Neuronal stem cell (in vitro differentiated cells): ENCODE measurements around the gene INSYN1.

Experiments
- DNase-seq: peaks from one replicate; pipeline ENCODE4 v3.0.0-alpha.2; 2013; ENCODE audit warnings: low spot score
- H2AFZ ChIP-seq: one replicate; pipeline ENCODE4 v1.6.1; 2013; ENCODE audit warnings: mild to moderate bottlenecking, low read length, inconsistent platforms
- H2AK5ac ChIP-seq: 2 replicates; pipeline ENCODE4 v1.6.1; 2013; ENCODE audit warnings: low read depth, mild to moderate bottlenecking, inconsistent platforms, low read length, moderate library complexity, mixed read lengths
- H2BK120ac ChIP-seq: 2 replicates; pipeline ENCODE4 v1.6.1; 2013; ENCODE audit warnings: low read depth, mild to moderate bottlenecking, inconsistent platforms, low read length, moderate library complexity, mixed read lengths
- H2BK12ac ChIP-seq: one replicate; pipeline ENCODE4 v1.6.1; 2013; ENCODE audit warnings: low read length, inconsistent platforms
- H2BK15ac ChIP-seq: 2 replicates; pipeline ENCODE4 v1.6.1; 2013; ENCODE audit warnings: mild to moderate bottlenecking, low read length, inconsistent platforms, mixed read lengths
- H2BK5ac ChIP-seq: one replicate; pipeline ENCODE4 v1.6.1; 2013; ENCODE audit warnings: inconsistent platforms, mild to moderate bottlenecking, low read length, moderate library complexity
- H3K14ac ChIP-seq: one replicate; pipeline ENCODE4 v1.6.1; 2013; ENCODE audit warnings: low read length, inconsistent platforms
- H3K18ac ChIP-seq: 2 replicates; pipeline ENCODE4 v1.6.1; 2013; ENCODE audit warnings: low read length, inconsistent platforms
- H3K23ac ChIP-seq: 2 replicates; pipeline ENCODE4 v1.6.1; 2013; ENCODE audit warnings: low read depth, mild to moderate bottlenecking, mixed read lengths, low read length, inconsistent platforms; ENCODE audit not compliant: poor library complexity
- H3K27ac ChIP-seq: replicated peaks from 3 replicates; pipeline ENCODE4 v1.5.1; 2013; ENCODE audit warnings: low read length, inconsistent platforms
- H3K27me3 ChIP-seq, 3 experiments: 2 replicates each; pipeline ENCODE4 v1.6.1; 2013; ENCODE audit warnings: low read length in 3 of 3, mild to moderate bottlenecking in 2 of 3, inconsistent platforms in 1 of 3, low read depth in 1 of 3, mixed read lengths in 1 of 3, moderate library complexity in 1 of 3; ENCODE audit not compliant: control insufficient read depth in 3 of 3, insufficient read depth in 3 of 3
- H3K36me3 ChIP-seq, 2 donors: replicated peaks in 1 of 2; 2 replicates each; pipeline ENCODE4 v1.6.1; 2013; ENCODE audit warnings: low read length in 2 of 2; ENCODE audit not compliant: control insufficient read depth in 2 of 2, insufficient read depth in 2 of 2
- H3K4ac ChIP-seq: 2 replicates; pipeline ENCODE4 v1.6.1; 2013; ENCODE audit warnings: inconsistent platforms, mild to moderate bottlenecking, low read length, moderate library complexity
- H3K4me1 ChIP-seq, 2 donors: 1 replicate in 1 of 2; 2 replicates in 1 of 2; pipeline ENCODE4 v1.6.1; 2013; ENCODE audit warnings: low read length in 2 of 2, low read depth in 1 of 2; ENCODE audit not compliant: control insufficient read depth in 2 of 2, insufficient read depth in 1 of 2
- H3K4me2 ChIP-seq: one replicate; pipeline ENCODE4 v1.6.1; 2013; ENCODE audit warnings: mild to moderate bottlenecking, low read length, inconsistent platforms; ENCODE audit not compliant: insufficient read depth, poor library complexity, severe bottlenecking
- H3K4me3 ChIP-seq, 2 donors: 2 replicates each; pipeline ENCODE4 v1.5.1; 2013; ENCODE audit warnings: low read length in 2 of 2, mild to moderate bottlenecking in 2 of 2, inconsistent platforms in 1 of 2, moderate library complexity in 1 of 2
- H3K79me1 ChIP-seq: one replicate; pipeline ENCODE4 v1.6.1; 2013; ENCODE audit warnings: low read depth, mild to moderate bottlenecking, inconsistent platforms, low read length, moderate library complexity
- H3K9ac ChIP-seq: one replicate; pipeline ENCODE4 v1.6.1; 2013; ENCODE audit warnings: mild to moderate bottlenecking, low read depth, low read length, inconsistent platforms; ENCODE audit not compliant: poor library complexity
- H3K9me3 ChIP-seq, 2 donors: replicated peaks in 1 of 2; 2 replicates each; pipeline versions ENCODE3 to v1.6.1; 2013; ENCODE audit warnings: low read length in 2 of 2, mild to moderate bottlenecking in 2 of 2, inconsistent platforms in 1 of 2, low read depth in 1 of 2, mixed read lengths in 1 of 2, moderate library complexity in 1 of 2; ENCODE audit not compliant: control insufficient read depth in 2 of 2, insufficient read depth in 1 of 2
- H4K8ac ChIP-seq: one replicate; pipeline ENCODE4 v1.6.1; 2013; ENCODE audit warnings: low read depth, mild to moderate bottlenecking, inconsistent platforms, low read length, moderate library complexity
- H4K91ac ChIP-seq: one replicate; pipeline ENCODE4 v1.6.1; 2013; ENCODE audit warnings: low read length, low read depth, mild to moderate bottlenecking, inconsistent platforms; ENCODE audit not compliant: poor library complexity
- WGBS, 2 donors: extraction: QIAGEN DNeasy Blood & Tissue Kit; methylation state at CpG; one replicate each; pipeline ENCODE4 v1.1.7; 2013; ENCODE audit warnings: missing lambda C conversion rate in 2 of 2, mixed read lengths in 1 of 2; ENCODE audit not compliant: insufficient read length in 2 of 2, insufficient replicate concordance in 1 of 2; ENCODE audit errors: extremely low coverage in 2 of 2; 5-methylcytosine and 5-hydroxymethylcytosine counted together

The INSYN1 gene

DNA sequence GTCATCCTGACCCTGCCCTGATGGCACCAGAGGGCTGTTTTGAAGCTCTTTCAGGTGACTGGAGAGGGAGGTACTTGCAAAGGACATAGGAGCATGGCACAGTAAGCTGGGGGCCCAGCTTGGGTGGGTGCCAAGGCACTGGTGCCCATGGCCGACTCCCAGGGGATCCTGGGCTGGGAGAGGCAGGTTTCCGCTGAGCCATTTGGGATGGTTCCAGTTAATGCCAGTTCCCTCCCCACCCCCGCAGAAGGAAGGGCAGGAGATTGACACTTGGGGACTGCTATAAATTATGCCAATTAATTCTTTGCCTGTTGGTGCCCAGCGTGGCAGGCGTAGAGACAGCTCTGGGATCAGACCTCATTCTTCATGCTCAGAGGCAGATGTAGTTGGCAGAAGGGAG lies 42.8 kb downstream of the INSYN1 start:
- WGBS, 2 donors = no CpG with 5 or more reads among the region's 5 CpGs
- Histone ChIP-seq H2BK5ac (no peak overlapping the region), H3K4me1 (no peaks in the 10 kb centered on the region), H2AK5ac (no peak overlapping the region), H3K4me3 (no peak overlapping the region), H3K14ac (no peak overlapping the region), H3K79me1 (peaks cover 4% of the 10 kb centered on the region), H3K27ac (no peak overlapping the region), H2BK15ac (no peak overlapping the region), H3K9ac (no peak overlapping the region), H3K27me3 (peaks cover 0 to 2% (median 0%) of the 10 kb centered on the region in 3 experiments), H3K23ac (no peak overlapping the region), H3K4me2 (no peak overlapping the region), H2BK12ac (no peak overlapping the region), H3K18ac (no peak overlapping the region), H3K36me3 (peaks cover 68 to 93% of the 10 kb centered on the region in 2 donors), H3K4ac (no peak overlapping the region), H2AFZ (no peak overlapping the region), H3K9me3 (no peaks in the 10 kb centered on the region), H4K91ac (no peak overlapping the region), H2BK120ac (no peak overlapping the region), H4K8ac (no peak overlapping the region)
- no peak for DNase-seq

DNA sequence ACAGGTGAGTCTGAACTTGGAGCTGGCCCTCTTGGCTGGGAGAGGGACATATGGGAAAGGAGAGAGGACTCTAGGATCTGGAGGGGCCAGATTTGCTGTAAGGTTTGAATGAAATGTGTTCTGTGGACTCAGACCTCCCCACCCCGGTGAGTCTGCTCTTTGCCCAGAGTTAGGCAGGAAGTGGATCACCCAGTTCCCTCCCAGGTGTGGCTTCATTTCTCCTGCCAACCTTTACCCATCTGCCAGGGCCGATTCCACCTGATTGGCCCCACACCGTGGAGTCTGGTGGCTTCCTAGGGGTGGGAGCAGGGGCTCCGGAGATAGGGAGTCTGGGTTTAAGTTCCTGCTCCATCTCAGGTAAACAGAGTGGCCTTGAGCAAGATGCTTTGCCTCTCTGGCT lies 43.5 kb downstream of the INSYN1 start:
- no CpG with 5 or more reads among the region's 4 CpGs for WGBS, 2 donors
- peaks cover 0 to 2% (median 0%) of the 10 kb centered on the region in 3 experiments for H3K27me3 ChIP-seq

GRCh38 chr15:73709241-73709640 lies 43.9 kb downstream of the INSYN1 start:
- H2BK12ac ChIP-seq = no peak overlapping the region
- no peak overlapping the region for H3K9ac ChIP-seq
- H3K4me1 ChIP-seq = no peaks in the 10 kb centered on the region
- no peak overlapping the region for H4K8ac ChIP-seq
- H3K4ac ChIP-seq = no peak overlapping the region
- H3K4me2 ChIP-seq = no peak overlapping the region
- H3K27me3 ChIP-seq = peaks cover 0 to 2% (median 0%) of the 10 kb centered on the region in 3 experiments
- H3K18ac ChIP-seq = no peak overlapping the region
- WGBS, 2 donors = no CpG with 5 or more reads among the region's 6 CpGs
- H3K27ac ChIP-seq = no peak overlapping the region
- no peak overlapping the region for H2AFZ ChIP-seq
- H2BK15ac ChIP-seq = no peak overlapping the region
- H3K36me3 ChIP-seq = peaks cover 75 to 97% of the 10 kb centered on the region in 2 donors
- H2BK5ac ChIP-seq = no peak overlapping the region
- no peak overlapping the region for H3K4me3 ChIP-seq
- DNase-seq = no peak
- H3K23ac ChIP-seq = no peak overlapping the region
- no peak overlapping the region for H2AK5ac ChIP-seq
- H3K9me3 ChIP-seq = no peaks in the 10 kb centered on the region
- H2BK120ac ChIP-seq = no peak overlapping the region
- peaks cover 4% of the 10 kb centered on the region for H3K79me1 ChIP-seq
- no peak overlapping the region for H4K91ac ChIP-seq
- no peak overlapping the region for H3K14ac ChIP-seq

More for the DNA sequence above, 43.5 kb downstream of the INSYN1 start:
- Histone ChIP-seq H2BK12ac (no peak overlapping the region), H2AK5ac (no peak overlapping the region), H3K9me3 (no peaks in the 10 kb centered on the region), H3K79me1 (peaks cover 4% of the 10 kb centered on the region), H3K23ac (no peak overlapping the region), H3K36me3 (peaks cover 72 to 97% of the 10 kb centered on the region in 2 donors), H2BK5ac (no peak overlapping the region), H3K9ac (no peak overlapping the region), H2BK15ac (no peak overlapping the region), H2BK120ac (no peak overlapping the region), H4K8ac (no peak overlapping the region), H3K27ac (no peak overlapping the region), H3K14ac (no peak overlapping the region), H3K4me3 (no peak overlapping the region), H3K18ac (no peak overlapping the region), H3K4ac (no peak overlapping the region), H3K4me1 (no peaks in the 10 kb centered on the region), H3K4me2 (no peak overlapping the region), H4K91ac (no peak overlapping the region), H2AFZ (no peak overlapping the region)
- DNase-seq = no peak

GRCh38 chr15:73708691-73709090 lies 44.5 kb downstream of the INSYN1 start:
- H3K36me3 ChIP-seq = peaks cover 74 to 97% of the 10 kb centered on the region in 2 donors
- no peak overlapping the region for H4K8ac ChIP-seq
- peaks cover 4% of the 10 kb centered on the region for H3K79me1 ChIP-seq
- H2AK5ac ChIP-seq = no peak overlapping the region
- no peaks in the 10 kb centered on the region for H3K4me1 ChIP-seq
- H3K4ac ChIP-seq = no peak overlapping the region
- H3K9me3 ChIP-seq = no peaks in the 10 kb centered on the region
- WGBS, 2 donors = no CpG with 5 or more reads among the region's 6 CpGs
- H3K14ac ChIP-seq = peak overlapping the region; percentile 10
- H3K27ac ChIP-seq = no peak overlapping the region
- H3K23ac ChIP-seq = peak overlapping the region; percentile 12
- H3K27me3 ChIP-seq = peaks cover 0 to 2% (median 0%) of the 10 kb centered on the region in 3 experiments
- no peak overlapping the region for H2BK12ac ChIP-seq
- peak overlapping the region; percentile 32 for H3K9ac ChIP-seq
- peak overlapping the region in 1 of 2 donors; percentile 0 for H3K4me3 ChIP-seq
- no peak overlapping the region for H4K91ac ChIP-seq
- H2BK120ac ChIP-seq = no peak overlapping the region
- no peak for DNase-seq
- H2BK15ac ChIP-seq = no peak overlapping the region
- no peak overlapping the region for H2BK5ac ChIP-seq
- H2AFZ ChIP-seq = no peak overlapping the region
- H3K18ac ChIP-seq = no peak overlapping the region
- H3K4me2 ChIP-seq = no peak overlapping the region
